Measurements from ENCODE around the gene PCDHA4.
A peak's percentile ranks its signal among the peaks of the same experiment; 100 is the strongest.
"Not testable (repeated sequence)": the region's sequence is repeated elsewhere in the genome, so short reads cannot be mapped to it uniquely, and the experiment has no call there.

The PCDHA4 gene

GRCh38 chr5:140806834-140807775, at the start of gene PCDHA4:
TSS of gene PCDHA4 (plus strand) at chr5:140807068.
- ATAC-seq, result no peak
- H3K9me3 Mint-ChIP-seq, result peaks cover 9 to 48% of the 10 kb centered on the region in 2 donors
- H3K4me1 Mint-ChIP-seq, result no peaks in the 10 kb centered on the region
- peaks cover 9% of the 10 kb centered on the region for H3K27me3 Mint-ChIP-seq
- no peak within 1 kb of the TSS for H3K4me3 Mint-ChIP-seq
- H3K27ac Mint-ChIP-seq, result no peak within 1 kb of the TSS
- DNase-seq, result no peak

GRCh38 chr5:140764177-140764973, 42.5 kb upstream of the PCDHA4 start:
- DNase-seq (no peak), ATAC-seq (no peak)
- no peaks in the 10 kb centered on the region for H3K4me1 Mint-ChIP-seq
- no peak overlapping the region for H3K4me3 Mint-ChIP-seq
- H3K27ac Mint-ChIP-seq, result no peak overlapping the region
- no peaks in the 10 kb centered on the region for H3K27me3 Mint-ChIP-seq
- peaks cover 40 to 68% of the 10 kb centered on the region in 2 donors for H3K9me3 Mint-ChIP-seq

- no peak for DNase-seq
- ATAC-seq, result no peak
- no peaks in the 10 kb centered on the region for H3K4me1 Mint-ChIP-seq
- H3K4me3 Mint-ChIP-seq, result no peak overlapping the region
- no peak overlapping the region for H3K27ac Mint-ChIP-seq
- no peaks in the 10 kb centered on the region for H3K27me3 Mint-ChIP-seq
- H3K9me3 Mint-ChIP-seq, result peaks cover 44 to 62% of the 10 kb centered on the region in 2 donors
Observed at GRCh38 chr5:140767444-140767843, 39.4 kb upstream of the PCDHA4 start.

- Mint-ChIP-seq H3K9me3 (peaks cover 39 to 61% of the 10 kb centered on the region in 2 donors), H3K27me3 (no peaks in the 10 kb centered on the region), H3K27ac (peak overlapping the region in 1 of 2 donors; percentile 20), H3K4me3 (no peak overlapping the region), H3K4me1 (no peaks in the 10 kb centered on the region)
- ATAC-seq (no peak), DNase-seq (no peak)
Observed at GRCh38 chr5:140780512-140780911, 26.4 kb upstream of the PCDHA4 start.

- no peak within 1 kb of the TSS for H3K27ac Mint-ChIP-seq
- H3K4me1 Mint-ChIP-seq, result no peaks in the 10 kb centered on the region
- DNase-seq, result no peak
- H3K4me3 Mint-ChIP-seq, result no peak within 1 kb of the TSS
- peaks cover 21 to 59% of the 10 kb centered on the region in 2 donors for H3K9me3 Mint-ChIP-seq
- ATAC-seq, result no peak
- peaks cover 30% of the 10 kb centered on the region for H3K27me3 Mint-ChIP-seq
Observed at GRCh38 chr5:140785905-140786686, 20.8 kb upstream of the PCDHA4 start, which contains the start of gene PCDHA1. TSS of gene PCDHA1 (plus strand) at chr5:140786140.

- ATAC-seq, H3K27ac Mint-ChIP-seq, H3K4me3 Mint-ChIP-seq, DNase-seq, H3K4me1 Mint-ChIP-seq: not testable (repeated sequence)
- Mint-ChIP-seq H3K9me3 (peaks cover 19 to 59% of the 10 kb centered on the region in 2 donors), H3K27me3 (peaks cover 30% of the 10 kb centered on the region)
Observed at GRCh38 chr5:140787422-140787821, 19.4 kb upstream of the PCDHA4 start.

GRCh38 chr5:140787849-140788504, 18.9 kb upstream of the PCDHA4 start:
- not testable (repeated sequence) for DNase-seq, H3K4me1 Mint-ChIP-seq, H3K27ac Mint-ChIP-seq, ATAC-seq, H3K4me3 Mint-ChIP-seq
- Mint-ChIP-seq H3K27me3 (peaks cover 33% of the 10 kb centered on the region), H3K9me3 (peaks cover 24 to 57% of the 10 kb centered on the region in 2 donors)

DNA sequence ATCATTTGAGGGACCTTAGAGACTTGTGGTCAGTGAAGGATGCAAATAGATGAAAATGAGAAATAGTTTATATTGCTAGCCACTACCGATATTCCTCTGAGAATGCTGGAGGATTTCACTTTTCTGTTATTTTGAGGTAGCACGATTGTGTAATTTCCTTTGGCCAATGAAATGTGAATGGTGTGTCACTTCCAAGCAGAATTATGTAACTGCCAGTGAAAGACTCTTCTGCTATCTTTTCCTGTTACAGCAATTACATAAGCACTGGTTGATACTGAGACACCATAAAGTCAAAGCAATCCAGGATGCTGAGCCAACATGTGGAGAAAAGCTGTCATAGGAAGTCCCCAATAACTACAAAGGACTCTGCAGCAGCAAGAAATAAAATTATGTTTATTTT, 15.8 kb upstream of the PCDHA4 start:
- Mint-ChIP-seq H3K4me1 (no peaks in the 10 kb centered on the region), H3K27ac (no peak overlapping the region), H3K27me3 (peaks cover 39% of the 10 kb centered on the region), H3K9me3 (peaks cover 23 to 44% of the 10 kb centered on the region in 2 donors), H3K4me3 (no peak overlapping the region)
- no peak for ATAC-seq
- no peak for DNase-seq

DNA sequence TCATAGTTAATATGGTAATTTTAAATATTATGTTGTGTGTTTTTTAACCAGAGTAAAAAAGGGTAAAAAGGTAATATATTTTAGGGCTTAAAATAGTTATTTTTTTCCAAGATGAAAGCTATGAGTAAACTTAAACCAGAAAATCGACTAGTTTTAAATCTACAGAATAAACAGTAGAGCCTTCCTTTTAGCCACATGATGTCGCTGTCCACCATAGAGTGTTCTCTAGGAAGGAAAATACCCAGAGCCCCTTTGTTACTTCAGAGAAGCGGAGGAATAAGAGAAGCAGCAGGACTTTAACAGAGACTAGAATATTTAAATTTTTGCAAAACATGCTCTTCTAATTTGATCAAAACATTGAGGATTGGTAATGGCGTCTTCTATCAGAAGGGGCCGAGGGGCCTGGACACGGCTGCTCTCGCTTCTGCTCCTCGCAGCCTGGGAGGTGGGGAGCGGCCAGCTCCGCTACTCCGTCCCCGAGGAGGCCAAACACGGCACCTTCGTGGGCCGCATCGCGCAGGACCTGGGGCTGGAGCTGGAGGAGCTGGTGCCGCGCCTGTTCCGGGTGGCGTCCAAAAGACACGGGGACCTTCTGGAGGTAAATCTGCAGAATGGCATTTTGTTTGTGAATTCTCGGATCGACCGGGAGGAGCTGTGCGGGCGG, 12.1 kb upstream of the PCDHA4 start, which contains the start of gene PCDHA2:
Gene PCDHA2, plus strand, starts transcription at position 258 of the 664 bp plus-strand sequence.
- no peak for DNase-seq
- Mint-ChIP-seq H3K4me1 (no peaks in the 10 kb centered on the region), H3K9me3 (peaks cover 20 to 21% of the 10 kb centered on the region in 2 donors), H3K27me3 (peaks cover 16% of the 10 kb centered on the region), H3K4me3 (no peak within 1 kb of the TSS), H3K27ac (no peak within 1 kb of the TSS)
- ATAC-seq, result no peak

- ATAC-seq (no peak), DNase-seq (no peak)
- no peaks in the 10 kb centered on the region for H3K4me1 Mint-ChIP-seq
- H3K27me3 Mint-ChIP-seq, result peaks cover 14% of the 10 kb centered on the region
- H3K9me3 Mint-ChIP-seq, result peaks cover 21 to 23% of the 10 kb centered on the region in 2 donors
- no peak overlapping the region for H3K27ac Mint-ChIP-seq
- no peak overlapping the region for H3K4me3 Mint-ChIP-seq
Observed at GRCh38 chr5:140795259-140795641, 11.6 kb upstream of the PCDHA4 start.

DNA sequence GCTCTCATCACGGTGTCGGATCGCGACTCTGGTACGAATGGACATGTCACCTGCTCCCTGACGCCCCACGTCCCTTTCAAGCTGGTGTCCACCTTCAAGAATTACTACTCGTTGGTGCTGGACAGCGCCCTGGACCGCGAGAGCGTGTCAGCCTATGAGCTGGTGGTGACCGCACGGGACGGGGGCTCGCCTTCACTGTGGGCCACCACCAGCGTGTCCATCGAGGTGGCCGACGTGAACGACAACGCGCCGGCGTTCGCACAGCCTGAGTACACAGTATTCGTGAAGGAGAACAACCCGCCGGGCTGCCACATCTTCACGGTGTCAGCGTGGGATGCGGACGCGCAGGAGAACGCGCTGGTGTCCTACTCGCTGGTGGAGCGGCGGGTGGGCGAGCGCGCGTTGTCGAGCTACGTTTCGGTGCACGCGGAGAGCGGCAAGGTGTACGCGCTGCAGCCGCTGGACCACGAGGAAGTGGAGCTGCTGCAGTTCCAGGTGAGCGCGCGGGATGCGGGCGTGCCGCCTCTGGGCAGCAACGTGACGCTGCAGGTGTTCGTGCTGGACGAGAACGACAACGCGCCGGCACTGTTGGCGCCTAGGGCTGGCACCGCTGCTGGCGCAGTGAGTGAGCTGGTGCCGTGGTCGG, 10.7 kb upstream of the PCDHA4 start:
- not testable (repeated sequence) for DNase-seq, H3K4me3 Mint-ChIP-seq, H3K4me1 Mint-ChIP-seq, ATAC-seq, H3K27ac Mint-ChIP-seq
- H3K27me3 Mint-ChIP-seq, result peaks cover 14% of the 10 kb centered on the region
- H3K9me3 Mint-ChIP-seq, result peaks cover 17 to 23% of the 10 kb centered on the region in 2 donors

GRCh38 chr5:140796718-140797095, 10.2 kb upstream of the PCDHA4 start:
- peaks cover 14% of the 10 kb centered on the region for H3K27me3 Mint-ChIP-seq
- DNase-seq (no peak), ATAC-seq (no peak)
- no peaks in the 10 kb centered on the region for H3K4me1 Mint-ChIP-seq
- no peak overlapping the region for H3K4me3 Mint-ChIP-seq
- H3K27ac Mint-ChIP-seq, result no peak overlapping the region
- peaks cover 15 to 23% of the 10 kb centered on the region in 2 donors for H3K9me3 Mint-ChIP-seq

GRCh38 chr5:140800816-140801493, 5.9 kb upstream of the PCDHA4 start, which contains the start of gene PCDHA3:
TSS of gene PCDHA3 (plus strand) at chr5:140801057.
- no peak within 1 kb of the TSS for H3K4me3 Mint-ChIP-seq
- peaks cover 13 to 14% of the 10 kb centered on the region in 2 donors for H3K9me3 Mint-ChIP-seq
- H3K4me1 Mint-ChIP-seq, result no peaks in the 10 kb centered on the region
- peaks cover 9% of the 10 kb centered on the region for H3K27me3 Mint-ChIP-seq
- no peak within 1 kb of the TSS for H3K27ac Mint-ChIP-seq
- no peak for DNase-seq
- ATAC-seq, result no peak

Measured in stimulated activated naive CD8-positive, alpha-beta T cell treated with anti-CD3 and anti-CD28 coated beads, Interleukin-15, amount 100 ng/mL, for 72 hours (primary cell).